ENCODE results near the gene ATAT1. TPM values are rescaled to one million over a fixed set of nuclear protein-coding genes. Genes with fewer than 3 reads are reported as not detected.

The ATAT1 gene
- total RNA-seq, 1 experiment from 2014 or later, result 29.4 TPM

DNA sequence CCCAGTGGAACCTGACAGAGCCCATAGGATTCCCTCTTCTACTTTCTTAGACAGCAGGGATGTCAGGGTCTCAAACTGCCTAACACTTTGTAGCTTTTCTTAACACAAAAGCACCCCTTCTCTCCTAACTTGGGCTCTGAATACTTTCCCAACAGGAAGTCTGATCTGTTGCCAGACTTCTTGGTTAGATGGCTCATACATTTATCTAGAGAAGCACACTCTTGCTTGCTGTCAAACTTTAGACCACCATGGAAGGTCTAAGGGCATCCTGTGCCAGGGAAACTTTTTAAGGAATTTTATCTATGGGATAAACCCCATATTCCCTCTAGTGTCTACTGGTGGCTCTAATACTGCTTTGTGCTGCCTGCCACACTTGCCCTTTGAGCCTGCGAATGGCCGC, 17.0 kb downstream of the ATAT1 start:
- Histone ChIP-seq H3F3A (ENCODE audit: insufficient read depth, low read depth) (peaks cover 3% of the 10 kb centered on the region; the same call in 1 of the 2 replicates), H3K9me2 (ENCODE audit: insufficient read depth) (no peaks in the 10 kb centered on the region), H3K9me3 (ENCODE audit: insufficient read depth, low read depth) (no peaks in the 10 kb centered on the region), H3K27ac (no peak overlapping the region), H3K79me2 (ENCODE audit: low read depth) (peaks cover 21% of the 10 kb centered on the region), H3K4me1 (replicated peaks; ENCODE audit: insufficient read depth) (peaks cover 8% of the 10 kb centered on the region), H2AFZ (no peak overlapping the region), H3K27me3 (ENCODE audit: insufficient read depth, low read depth) (no peaks in the 10 kb centered on the region), H3K4me3 (no peak overlapping the region), H3K36me3 (ENCODE audit: low read depth) (no peaks in the 10 kb centered on the region; the same call in 1 of the 2 replicates), H3K4me2 (no peak overlapping the region), H4K20me1 (ENCODE audit: insufficient read depth) (peaks cover 4% of the 10 kb centered on the region)
- POLR2A ChIA-PET (ENCODE audit: unreplicated experiment), result no interaction called here
- intact Hi-C loops (cut with micrococcal nuclease; ENCODE audit: unreplicated experiment), result no loop called here
- CTCF ChIA-PET, result no interaction called here
- BruUV-seq (replicated peaks), result no TSS peak
- no peak for DNase-seq
- TF ChIP-seq, protein P1, sequence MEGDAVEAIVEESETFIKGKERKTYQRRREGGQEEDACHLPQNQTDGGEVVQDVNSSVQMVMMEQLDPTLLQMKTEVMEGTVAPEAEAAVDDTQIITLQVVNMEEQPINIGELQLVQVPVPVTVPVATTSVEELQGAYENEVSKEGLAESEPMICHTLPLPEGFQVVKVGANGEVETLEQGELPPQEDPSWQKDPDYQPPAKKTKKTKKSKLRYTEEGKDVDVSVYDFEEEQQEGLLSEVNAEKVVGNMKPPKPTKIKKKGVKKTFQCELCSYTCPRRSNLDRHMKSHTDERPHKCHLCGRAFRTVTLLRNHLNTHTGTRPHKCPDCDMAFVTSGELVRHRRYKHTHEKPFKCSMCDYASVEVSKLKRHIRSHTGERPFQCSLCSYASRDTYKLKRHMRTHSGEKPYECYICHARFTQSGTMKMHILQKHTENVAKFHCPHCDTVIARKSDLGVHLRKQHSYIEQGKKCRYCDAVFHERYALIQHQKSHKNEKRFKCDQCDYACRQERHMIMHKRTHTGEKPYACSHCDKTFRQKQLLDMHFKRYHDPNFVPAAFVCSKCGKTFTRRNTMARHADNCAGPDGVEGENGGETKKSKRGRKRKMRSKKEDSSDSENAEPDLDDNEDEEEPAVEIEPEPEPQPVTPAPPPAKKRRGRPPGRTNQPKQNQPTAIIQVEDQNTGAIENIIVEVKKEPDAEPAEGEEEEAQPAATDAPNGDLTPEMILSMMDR (conservative IDR thresholded peaks at IDR 0.05), result no peak
- TF ChIP-seq EZH2 (IDR thresholded peaks at IDR 0.05; ENCODE audit: low read depth), result no peak

DNA sequence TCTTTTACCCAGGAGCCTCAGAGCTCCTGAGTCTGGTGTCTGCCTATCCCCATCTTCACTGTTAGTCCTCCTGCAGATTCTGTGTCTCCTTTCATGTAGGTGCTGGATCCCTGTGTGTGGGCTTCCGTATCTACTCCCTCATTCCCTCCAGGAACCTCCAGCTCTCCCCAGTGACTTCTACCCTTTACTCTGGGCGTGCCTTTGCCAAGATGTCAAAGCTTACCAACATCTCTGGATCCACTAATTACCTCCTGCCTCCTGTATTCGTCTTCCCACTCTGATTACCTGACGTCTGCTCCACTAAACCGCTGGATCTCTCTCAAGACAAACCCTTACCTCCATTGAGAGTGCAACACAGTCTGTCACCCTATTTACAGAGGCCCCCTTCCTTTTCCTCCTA, 18.1 kb downstream of the ATAT1 start:
- H2AFZ ChIP-seq, result no peak overlapping the region
- no peak overlapping the region for H3K4me3 ChIP-seq
- no peak overlapping the region for H3K27ac ChIP-seq
- no peaks in the 10 kb centered on the region for H3K9me3 ChIP-seq (ENCODE audit: insufficient read depth, low read depth)
- ChIA-PET POLR2A (ENCODE audit: unreplicated experiment) (interaction anchor here (0.6 kb wide), 1 partner anchor 26 kb away, joined by 3 read pairs; no protein-coding TSS in a partner anchor), CTCF (no interaction called here)
- no TSS peak for BruUV-seq (replicated peaks)
- H3K4me1 ChIP-seq (replicated peaks; ENCODE audit: insufficient read depth), result peaks cover 8% of the 10 kb centered on the region
- no peaks in the 10 kb centered on the region for H3K27me3 ChIP-seq (ENCODE audit: insufficient read depth, low read depth)
- H3K36me3 ChIP-seq (ENCODE audit: low read depth), result no peaks in the 10 kb centered on the region; the same call in 1 of the 2 replicates
- peaks cover 31% of the 10 kb centered on the region for H3K79me2 ChIP-seq (ENCODE audit: low read depth)
- H3K4me2 ChIP-seq, result no peak overlapping the region
- TF ChIP-seq EZH2 (IDR thresholded peaks at IDR 0.05; ENCODE audit: low read depth), result no peak
- TF ChIP-seq, protein P1 (conservative IDR thresholded peaks at IDR 0.05), result no peak
- no peaks in the 10 kb centered on the region for H3K9me2 ChIP-seq (ENCODE audit: insufficient read depth)
- H3F3A ChIP-seq (ENCODE audit: insufficient read depth, low read depth), result peaks cover 4% of the 10 kb centered on the region; the same call in 1 of the 2 replicates
- H4K20me1 ChIP-seq (ENCODE audit: insufficient read depth), result peaks cover 4% of the 10 kb centered on the region
- intact Hi-C loops (cut with micrococcal nuclease; ENCODE audit: unreplicated experiment), result no loop called here
- DNase-seq, result no peak

DNA sequence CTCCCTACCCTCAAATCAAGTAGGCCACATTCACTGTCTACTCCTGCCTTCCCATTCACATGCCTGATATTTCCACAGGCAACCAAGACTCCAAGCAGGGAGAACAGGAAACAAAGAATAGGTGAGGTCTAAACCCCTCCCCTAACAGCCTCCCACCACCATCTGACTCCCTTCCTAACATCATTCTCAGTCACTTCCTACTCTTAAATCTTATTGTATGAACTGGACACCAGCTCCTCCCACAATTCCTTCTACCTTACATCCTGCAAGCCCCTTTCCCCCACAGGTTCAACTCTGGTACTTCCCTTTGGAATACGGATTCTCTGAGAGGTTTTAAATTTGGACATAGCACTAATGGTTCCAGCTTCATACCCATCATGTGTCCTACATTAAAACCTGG, 19.3 kb downstream of the ATAT1 start:
- no peaks in the 10 kb centered on the region for H3K9me3 ChIP-seq (ENCODE audit: insufficient read depth, low read depth)
- H3F3A ChIP-seq (ENCODE audit: insufficient read depth, low read depth), result peaks cover 13% of the 10 kb centered on the region; the same call in 1 of the 2 replicates
- TF ChIP-seq, protein P1 (conservative IDR thresholded peaks at IDR 0.05), result no peak
- TF ChIP-seq EZH2 (IDR thresholded peaks at IDR 0.05; ENCODE audit: low read depth), result no peak
- H3K4me3 ChIP-seq, result no peak overlapping the region; the same call in 1 of the 2 replicates
- intact Hi-C loops (cut with micrococcal nuclease; ENCODE audit: unreplicated experiment), result no loop called here
- H3K27ac ChIP-seq, result no peak overlapping the region
- H2AFZ ChIP-seq, result no peak overlapping the region
- no peaks in the 10 kb centered on the region for H3K27me3 ChIP-seq (ENCODE audit: insufficient read depth, low read depth)
- peaks cover 8% of the 10 kb centered on the region for H3K4me1 ChIP-seq (replicated peaks; ENCODE audit: insufficient read depth)
- peaks cover 31% of the 10 kb centered on the region for H3K79me2 ChIP-seq (ENCODE audit: low read depth)
- ChIA-PET POLR2A (ENCODE audit: unreplicated experiment) (interaction anchor here (0.7 kb wide), 1 partner anchor 8 kb away, joined by 4 read pairs; no protein-coding TSS in a partner anchor), CTCF (no interaction called here)
- peaks cover 4% of the 10 kb centered on the region for H4K20me1 ChIP-seq (ENCODE audit: insufficient read depth)
- no TSS peak for BruUV-seq (replicated peaks)
- peak overlapping the region; percentile 96 for H3K4me2 ChIP-seq
- H3K9me2 ChIP-seq (ENCODE audit: insufficient read depth), result no peaks in the 10 kb centered on the region
- peaks cover 4% of the 10 kb centered on the region; the same call in 1 of the 2 replicates for H3K36me3 ChIP-seq (ENCODE audit: low read depth)
- DNase-seq, result no peak
